Fibroblast of skin of scalp (primary cell): ENCODE measurements around the gene AGAP2. TPM values are rescaled to one million over a fixed set of nuclear protein-coding genes. Genes with fewer than 3 reads are reported as not detected.
"Not testable (repeated sequence)": the region's sequence is repeated elsewhere in the genome, so short reads cannot be mapped to it uniquely, and the experiment has no call there.

Experiments
- DNase-seq: peaks from one replicate; pipeline ENCODE4 v3.0.0-alpha.2; 2013
- polyA plus RNA-seq, 2 experiments: library from polyadenylated mRNA; unstranded; fragments of 120-200 nt; gene quantifications; one replicate each; pipeline ENCODE4 v1.2.1, GENCODE V29; 2013; ENCODE audit not compliant: insufficient read length in 2 of 2

AGAP2 gene
- 0.45 TPM for polyA plus RNA-seq (2013, experiment 1 of 2; ENCODE audit: insufficient read length)
- 1.2 TPM for polyA plus RNA-seq (2013, experiment 2 of 2; ENCODE audit: insufficient read length)

DNA sequence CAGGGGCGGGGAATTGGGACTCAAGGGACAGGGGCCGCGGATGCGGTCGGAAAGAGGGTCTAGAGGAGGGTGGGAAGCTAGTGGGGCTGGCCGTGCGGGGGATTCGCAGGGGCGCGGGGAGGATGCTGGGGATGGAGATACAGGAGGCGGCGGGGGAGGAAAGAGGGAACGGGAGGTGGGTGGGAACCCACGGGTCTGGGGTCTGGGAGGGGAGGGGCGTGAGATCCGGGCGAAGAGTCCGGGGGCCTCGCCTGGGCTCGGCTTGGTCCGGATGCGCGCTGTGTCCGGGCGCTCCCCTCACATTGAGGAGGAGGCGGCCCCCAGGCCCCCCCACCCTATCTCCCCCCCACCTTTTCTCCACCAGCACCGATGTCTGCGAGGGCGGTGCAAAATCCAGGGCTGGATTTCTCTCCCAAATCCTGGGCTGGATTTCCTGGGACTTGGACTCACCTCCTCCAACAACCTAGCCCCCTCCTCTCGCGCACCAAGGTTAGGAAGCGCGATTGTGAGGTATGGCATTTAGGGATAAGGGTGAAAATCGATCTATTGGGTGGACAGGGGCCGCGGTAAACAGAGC lies at the start of gene AGAP2:
AGAP2 (minus strand) TSS at position 82 of the 577 bp plus-strand sequence. CDS start 496 bp downstream, outside the sequence.
- DNase-seq = no peak

DNA sequence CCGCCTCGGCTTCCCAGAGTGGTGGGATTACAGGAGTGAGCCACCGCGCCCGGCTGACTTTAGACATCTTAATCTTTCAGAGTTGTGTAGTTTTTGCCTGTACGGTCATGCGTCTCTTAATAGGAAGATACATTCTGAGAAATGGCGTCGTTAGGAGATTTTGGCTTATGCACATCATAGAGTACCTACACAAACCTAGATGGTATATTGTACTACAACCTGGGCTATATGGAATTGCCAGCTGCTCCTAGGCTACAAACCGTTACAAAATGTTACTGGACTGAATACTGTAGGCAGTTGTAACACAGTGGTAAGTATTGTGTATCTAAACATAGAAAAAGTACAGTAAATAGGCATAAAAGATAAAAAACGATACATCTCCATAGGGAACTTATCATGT lies 45.3 kb upstream of the AGAP2 start:
- no peak for DNase-seq

DNA sequence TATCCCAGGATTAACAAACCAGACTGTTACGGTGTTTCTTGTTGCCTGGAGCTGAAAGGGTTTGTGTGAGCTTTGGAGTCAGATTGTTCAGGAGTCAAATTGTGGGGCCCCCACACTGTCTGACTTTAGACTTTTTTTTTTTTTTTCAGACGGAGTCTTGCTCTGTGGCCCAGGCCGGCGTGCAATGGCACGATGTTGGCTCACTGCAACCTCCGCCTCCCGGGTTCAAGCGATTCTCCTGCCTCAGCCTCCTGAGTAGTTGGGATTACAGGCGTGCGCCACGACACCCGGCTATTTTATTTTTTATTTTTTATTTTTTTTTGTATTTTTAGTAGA lies 44.9 kb upstream of the AGAP2 start:
- no peak for DNase-seq

DNA sequence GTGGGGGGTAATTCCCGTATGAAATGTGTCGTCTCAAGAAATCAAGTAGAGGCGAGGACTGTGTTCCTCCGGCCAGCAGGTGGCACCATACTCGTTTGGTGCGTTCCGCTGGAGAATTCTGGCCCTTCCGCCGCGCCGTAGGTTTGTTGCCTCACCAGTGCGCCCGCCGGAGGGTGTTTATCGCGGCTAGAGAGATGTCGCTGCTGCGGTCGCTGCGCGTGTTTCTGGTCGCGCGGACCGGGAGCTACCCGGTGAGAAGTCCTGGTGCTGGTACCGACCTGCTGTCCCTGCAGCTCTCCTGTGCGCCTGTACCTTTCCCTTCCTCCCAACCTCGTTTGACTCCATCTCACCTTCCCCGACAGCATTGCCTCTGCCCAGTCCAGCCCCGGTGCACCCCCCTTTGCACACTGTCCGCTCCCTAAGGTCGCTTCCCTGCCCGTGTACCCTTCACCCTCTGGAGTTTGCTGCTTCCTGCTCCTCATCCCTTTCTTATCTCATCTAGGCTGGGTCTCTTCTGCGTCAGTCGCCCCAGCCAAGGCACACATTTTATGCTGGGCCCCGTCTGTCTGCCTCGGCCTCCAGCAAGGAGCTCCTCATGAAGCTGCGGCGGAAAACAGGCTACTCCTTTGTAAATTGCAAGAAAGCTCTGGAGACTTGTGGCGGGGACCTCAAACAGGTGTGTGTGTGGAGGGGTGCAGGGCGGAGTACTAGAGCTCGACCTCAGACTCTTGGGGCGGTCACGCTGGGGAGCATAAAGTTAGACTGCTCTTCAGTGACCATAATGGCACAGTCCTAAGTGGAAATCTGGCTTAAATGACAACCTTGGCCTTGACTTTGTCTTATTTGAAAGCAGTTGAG lies 44.3 kb upstream of the AGAP2 start, which contains the start of gene TSFM:
TSFM (plus strand) TSS at position 180 of the 858 bp plus-strand sequence; CDS start at position 195, 15 bp downstream.
- DNase-seq = peak; percentile 94

DNA sequence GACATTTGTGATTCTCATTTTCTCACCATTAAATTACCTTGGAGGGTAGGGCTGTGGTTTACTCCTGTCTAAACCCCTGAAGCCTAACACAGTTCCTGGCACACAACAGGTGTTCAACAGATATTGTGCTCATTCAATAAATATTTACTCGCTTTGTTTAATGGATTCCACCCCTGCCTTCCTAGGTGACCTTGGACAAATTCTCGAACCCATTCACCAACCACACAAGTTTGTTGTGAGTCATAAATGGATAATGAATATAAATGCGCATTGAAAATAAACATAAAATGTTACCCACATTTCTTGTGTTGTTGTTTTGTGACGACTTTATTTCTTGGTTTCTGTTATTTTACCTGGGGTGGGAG lies 43.7 kb upstream of the AGAP2 start:
- no peak for DNase-seq

DNA sequence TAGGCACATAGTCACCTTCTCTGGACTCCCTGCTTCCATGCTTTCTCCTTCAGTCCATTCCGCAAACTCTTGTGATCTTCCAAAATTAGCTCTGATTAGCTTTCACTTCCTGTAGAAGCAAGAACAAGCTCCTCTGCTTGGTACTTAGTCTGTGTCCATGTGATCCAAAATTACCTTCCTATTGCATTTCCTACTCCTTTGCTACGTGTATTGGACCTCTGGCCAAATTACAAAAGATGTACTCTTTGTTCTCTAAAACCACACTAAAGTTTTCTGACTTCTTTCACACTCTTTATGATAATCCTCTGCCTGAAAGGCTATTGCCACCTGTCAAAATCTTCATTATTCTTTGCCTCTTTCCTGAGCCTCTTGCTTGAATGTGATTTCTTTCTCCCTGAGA lies 43.3 kb upstream of the AGAP2 start:
- no peak for DNase-seq

DNA sequence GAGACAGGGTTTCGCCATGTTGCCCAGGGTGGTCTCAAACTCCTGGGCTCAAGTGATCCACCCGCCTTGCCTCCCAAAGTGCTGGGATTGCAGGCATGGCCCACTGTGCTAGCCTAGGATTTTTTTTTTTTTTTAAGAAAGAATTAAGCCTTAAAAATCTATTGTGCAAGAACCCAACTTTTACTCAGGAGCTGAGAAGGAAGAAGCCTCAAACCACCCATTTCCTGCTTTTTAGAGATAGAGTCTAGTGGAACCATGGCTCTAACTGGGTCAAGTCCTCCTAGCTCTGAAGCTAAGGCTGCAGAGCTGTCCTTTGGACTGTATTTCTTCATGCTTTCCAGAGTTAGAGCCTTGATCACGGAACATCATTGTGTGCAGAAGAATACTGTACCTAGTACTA lies 42.7 kb upstream of the AGAP2 start:
- DNase-seq = no peak

DNA sequence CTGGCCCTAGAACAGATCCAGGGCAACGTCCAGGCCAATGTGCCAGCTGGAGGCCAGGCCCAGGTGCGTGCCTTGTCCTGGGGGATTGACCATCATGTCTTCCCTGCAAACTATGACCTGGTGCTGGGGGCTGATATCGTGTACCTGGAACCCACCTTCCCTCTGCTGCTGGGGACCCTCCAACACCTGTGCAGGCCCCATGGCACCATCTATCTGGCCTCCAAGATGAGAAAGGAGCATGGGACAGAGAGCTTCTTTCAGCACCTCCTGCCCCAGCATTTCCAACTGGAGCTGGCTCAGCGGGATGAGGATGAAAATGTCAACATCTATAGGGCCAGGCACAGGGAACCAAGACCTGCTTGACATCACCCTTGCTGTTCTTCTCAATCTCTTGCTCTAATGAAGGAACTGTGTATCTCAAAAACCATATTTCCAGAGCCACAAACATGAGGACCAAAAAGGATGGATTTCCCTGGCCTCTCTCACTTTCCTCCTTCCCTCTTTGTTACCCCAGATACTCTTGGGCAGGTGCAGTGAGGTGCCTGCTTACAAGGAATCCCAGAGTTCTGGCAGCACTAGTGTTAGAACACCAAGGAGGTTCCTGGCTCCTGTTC lies 41.8 kb upstream of the AGAP2 start:
- no peak for DNase-seq

DNA sequence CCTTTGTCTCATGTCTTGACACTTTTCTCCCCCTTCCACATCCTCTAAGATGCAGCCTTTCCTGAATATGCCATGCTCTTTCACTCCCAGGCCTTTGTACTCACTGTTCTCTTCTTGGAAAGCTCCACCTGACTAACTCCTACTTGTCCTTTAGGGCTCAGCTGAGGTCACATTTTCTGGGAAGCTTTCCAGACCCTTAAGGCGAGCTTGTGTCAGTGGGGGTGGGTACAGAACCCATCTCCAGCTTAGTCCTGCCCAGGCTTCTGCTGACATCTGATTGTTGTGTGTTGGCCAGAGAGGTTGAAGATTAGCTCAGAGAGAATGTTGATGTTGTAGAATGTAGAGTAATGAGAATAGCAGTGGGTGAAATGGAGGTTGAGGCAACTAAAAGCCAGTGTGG lies 41.2 kb upstream of the AGAP2 start:
- no peak for DNase-seq

DNA sequence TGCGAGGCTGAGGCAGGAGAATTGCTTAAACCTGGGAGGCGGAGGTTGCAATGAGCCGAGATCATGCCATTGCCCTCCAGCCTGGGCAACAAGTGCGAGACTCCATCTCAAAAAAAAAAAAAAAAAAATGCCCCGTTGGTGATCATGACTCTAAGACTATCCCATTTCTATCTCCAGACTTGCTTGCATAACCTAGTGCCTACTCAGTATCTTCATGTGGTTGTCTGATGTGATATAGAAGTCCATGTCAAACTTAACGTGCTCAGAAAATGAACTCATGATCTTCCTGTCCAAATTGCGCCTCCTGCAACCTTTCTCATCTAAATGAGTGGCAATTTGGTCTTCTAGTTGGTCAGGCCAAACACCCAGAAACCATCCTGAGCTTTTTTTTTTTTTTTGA lies 39.4 kb upstream of the AGAP2 start:
- DNase-seq = no peak

DNA sequence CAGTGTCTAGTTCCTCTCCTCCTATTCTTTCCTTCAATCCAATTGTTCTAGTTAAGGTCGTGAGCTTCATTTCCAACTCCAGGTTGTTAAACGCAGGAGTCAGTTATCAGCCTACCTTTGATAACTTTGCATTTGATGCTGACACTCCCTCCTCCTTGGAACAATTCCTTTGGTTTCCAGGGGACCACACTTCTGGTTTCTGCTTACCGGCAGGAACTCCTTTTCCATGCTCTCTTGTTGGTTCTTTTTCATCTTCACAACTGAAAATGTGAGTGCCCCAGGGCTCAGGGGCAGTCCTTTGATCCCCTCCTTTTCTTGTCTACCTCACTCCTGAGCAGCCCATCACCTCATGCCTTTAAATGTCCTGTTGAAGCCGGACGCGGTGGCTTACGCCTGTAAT lies 38.8 kb upstream of the AGAP2 start:
- no peak for DNase-seq

DNA sequence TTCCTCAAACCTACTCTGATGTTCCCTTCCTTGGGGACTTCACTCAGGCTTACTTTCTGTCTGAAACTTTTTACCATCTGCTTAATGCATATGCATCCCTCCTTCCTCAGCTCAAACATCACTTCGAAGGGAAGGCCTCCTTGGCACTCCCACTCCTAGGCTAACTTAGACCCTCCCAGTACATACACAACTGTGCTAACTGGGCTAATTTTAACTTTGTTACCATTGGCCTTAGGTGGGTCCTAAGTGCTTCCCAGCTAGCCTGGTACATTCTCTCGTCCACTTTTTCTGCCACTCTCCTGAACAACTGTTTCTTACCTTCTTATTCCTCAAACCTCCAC lies 37.7 kb upstream of the AGAP2 start:
- DNase-seq = no peak

DNA sequence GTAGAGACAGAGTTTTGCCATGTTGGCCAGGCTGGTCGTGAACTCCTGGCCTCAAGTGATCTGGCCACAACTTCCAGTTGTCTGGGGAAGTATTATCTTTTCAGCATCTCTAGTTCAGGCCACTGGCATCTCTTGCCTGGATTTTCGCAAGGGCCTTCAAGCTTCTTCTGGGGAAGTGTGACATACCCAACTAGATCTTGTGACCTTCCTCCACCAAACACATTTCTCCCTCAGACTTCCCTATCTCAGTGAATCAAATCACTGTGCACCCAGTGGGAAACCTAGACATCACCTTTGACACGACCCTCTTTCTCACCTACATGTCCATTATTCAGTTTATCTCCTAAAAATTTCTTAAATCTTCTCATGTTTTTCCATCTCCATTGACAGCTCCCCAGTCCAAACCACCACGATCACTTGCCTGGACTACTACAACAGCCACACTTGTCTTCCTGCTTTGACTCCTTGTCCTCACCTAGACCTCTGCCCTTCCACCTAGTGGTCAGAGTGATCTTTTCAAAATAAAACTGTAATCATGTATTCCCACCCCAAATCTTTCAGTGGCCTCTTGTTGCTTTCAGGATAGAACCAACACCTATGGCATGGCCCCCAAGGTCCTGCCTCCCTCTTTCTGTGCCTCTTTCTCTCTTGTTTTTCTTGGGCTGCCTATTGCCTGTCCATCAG lies 37.2 kb upstream of the AGAP2 start:
- no peak for DNase-seq

DNA sequence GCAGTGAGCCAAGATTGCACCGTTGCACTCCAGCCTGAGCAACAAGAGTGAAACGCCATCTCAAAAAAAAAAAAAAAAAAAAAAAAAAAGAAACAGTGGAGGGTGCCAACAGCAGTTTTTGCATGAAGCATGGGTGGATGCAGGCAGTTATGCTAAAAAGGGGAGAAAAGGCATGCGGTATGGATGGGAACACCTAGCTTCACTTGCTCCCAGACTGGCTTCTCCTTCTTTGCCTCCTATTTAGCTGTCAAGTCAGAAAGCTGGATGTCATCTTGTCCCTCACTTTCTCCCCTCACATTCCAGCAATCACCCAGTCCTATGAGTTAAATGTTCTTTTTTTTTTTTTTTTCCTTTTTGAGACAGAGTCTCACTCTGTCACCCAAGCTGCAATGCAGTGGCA lies 36.5 kb upstream of the AGAP2 start:
- no peak for DNase-seq

DNA sequence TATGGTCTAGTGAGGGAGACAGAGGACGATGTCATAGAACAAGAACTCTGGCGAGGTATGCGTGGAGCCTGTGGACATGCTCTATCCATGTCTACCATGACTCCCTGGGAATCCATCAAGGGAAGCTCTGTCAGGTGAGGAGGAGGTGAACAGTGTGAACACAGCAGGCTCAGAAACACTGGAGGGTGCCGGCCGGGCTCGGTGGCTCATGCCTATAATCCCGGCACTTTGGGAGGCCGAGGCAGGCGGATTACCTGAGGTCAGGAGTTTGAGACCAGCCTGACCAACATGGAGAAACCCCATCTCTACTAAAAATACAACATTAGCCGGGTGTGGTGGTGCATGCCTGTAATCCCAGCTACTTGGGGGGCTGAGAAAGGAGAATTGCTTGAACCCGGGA lies 36.1 kb upstream of the AGAP2 start:
- not testable (repeated sequence) for DNase-seq

DNA sequence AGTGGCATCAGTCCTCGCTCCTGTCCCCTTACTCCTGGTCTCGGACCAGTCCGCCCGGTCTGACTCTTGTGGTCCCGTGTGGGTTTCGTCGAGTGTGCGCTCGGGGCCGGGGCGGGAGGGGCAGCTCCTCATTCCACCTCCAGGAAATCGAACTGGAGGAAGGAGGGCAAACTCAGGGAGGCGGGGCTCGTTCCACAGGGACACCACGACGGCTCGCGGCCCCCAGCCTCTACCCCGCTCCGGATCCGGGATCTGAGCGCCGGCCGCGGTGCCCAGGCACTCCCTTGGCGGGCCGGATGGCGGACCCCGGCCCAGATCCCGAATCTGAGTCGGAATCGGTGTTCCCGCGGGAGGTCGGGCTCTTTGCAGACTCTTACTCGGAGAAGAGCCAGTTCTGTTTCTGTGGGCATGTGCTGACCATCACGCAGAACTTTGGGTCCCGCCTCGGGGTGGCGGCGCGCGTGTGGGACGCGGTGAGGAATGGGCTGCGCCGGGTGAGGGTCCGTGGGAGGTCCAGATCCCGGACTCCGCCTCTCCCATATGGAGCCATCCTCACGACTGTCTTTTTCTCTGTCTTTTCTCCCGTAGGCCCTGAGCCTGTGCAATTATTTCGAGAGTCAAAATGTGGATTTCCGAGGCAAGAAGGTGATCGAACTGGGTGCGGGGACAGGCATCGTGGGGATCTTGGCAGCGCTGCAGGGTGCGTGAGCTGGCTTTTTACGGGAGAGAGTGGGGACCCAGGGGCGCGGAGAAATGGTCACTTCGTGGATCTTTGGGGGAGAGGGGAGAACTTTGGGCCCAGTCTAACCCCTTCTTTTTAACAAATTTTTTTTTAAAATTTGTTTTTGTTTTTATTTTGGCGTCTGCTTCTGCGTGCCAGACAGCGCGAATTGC lies 34.1 kb upstream of the AGAP2 start, which contains the start of gene EEF1AKMT3:
EEF1AKMT3 (plus strand) TSS at position 186 of the 894 bp plus-strand sequence; CDS start at position 297, 111 bp downstream.
- DNase-seq = peak; percentile 60

DNA sequence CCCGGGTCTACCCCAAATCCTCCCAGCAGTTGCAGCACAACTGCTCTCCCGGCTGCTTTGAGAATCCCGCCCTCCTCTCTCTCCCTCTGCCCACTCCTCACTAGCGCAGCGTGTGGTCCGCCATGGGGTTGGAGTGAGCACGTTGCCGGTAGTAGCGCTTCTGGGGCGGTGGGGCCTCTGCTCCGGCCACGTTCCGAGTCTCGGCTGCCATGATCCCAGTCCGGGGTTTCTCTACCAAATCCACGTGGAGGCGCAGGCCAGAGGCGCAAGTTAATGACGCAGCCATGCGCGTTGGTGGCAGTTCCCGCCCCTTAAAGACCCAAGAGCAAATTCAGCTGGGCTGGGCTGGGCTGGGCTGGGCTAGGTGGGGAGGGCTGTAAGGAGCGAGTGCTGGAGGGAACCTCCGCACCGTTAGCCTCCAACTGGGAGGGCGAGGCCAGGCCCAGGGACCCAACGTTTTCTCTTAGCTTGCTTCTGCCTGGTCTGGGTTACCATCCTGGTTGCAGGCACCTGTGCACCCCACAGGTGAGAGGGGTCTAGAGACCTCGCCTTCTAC lies 33.4 kb upstream of the AGAP2 start, which contains the start of gene METTL1:
METTL1 (minus strand) TSS at position 233 of the 556 bp plus-strand sequence; CDS start at position 211, 22 bp downstream.
- DNase-seq = peak; percentile 98

DNA sequence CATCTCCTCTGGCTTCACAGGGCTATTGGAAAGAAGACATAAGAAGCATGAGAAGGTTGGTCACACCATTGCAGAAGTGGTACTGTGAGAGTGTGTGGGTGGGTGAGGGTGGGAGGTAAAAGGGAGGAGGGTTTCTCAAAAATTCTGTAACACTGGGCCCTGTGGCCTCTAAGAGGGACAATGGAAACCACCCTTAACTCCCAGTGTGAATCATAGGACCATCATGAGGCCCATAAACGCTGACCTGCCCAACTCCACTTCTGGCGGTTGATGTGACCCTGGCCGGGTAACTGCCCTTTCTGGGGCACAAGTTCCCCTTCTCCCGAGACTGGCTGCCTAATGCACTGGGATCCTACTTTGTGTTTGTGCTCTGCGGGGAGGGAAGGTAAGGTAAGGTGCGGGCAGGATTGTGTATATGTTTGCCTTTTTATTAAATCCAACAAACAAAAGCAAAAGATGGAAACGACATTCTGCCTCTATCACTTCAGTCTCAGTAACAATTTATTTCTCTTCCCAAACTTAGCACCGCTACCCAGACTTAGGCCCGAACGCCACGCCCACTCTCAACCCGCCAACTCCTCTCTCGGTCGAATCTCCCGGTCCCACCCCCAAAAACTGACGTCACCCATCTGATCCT lies 32.8 kb upstream of the AGAP2 start:
- peak; percentile 93 for DNase-seq

DNA sequence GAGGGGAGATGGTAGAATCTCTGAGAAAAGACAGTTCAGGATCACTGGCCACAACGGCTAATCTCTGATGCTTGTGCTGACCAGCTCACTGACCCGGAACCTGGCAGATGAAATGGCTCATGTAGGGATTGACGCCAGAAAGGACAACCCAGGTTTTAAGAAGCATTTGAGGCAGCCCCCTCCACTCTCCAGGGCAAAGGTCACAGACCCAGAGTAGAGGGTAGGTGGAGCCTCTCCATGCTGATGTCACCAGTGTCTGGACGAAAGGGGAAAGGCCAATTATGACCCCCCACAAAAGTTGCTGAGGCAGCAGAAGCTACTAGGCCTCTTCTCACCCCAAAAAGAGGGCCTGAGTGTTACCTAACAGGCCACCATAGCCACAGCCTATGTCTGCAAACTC lies 32.2 kb upstream of the AGAP2 start:
- DNase-seq = no peak

DNA sequence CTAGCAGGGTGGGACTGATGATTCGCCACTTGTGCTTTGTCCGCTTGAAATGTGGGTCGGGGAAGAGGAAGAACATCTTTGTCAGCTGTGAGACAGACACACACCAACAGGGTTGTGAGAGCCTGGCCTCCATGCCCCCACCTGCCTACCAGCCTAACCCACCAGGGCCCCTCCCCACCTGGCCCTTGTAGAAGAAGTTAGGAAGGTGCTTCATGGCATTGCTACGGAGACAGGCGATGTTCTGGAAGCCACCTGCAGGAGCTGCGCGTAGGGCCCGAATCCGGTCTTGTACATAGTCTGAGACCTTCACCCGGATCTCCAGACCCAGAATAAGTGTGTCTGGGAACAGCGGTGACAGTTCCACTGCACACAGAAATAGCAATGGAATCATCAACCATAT lies 31.1 kb upstream of the AGAP2 start:
- no peak for DNase-seq

DNA sequence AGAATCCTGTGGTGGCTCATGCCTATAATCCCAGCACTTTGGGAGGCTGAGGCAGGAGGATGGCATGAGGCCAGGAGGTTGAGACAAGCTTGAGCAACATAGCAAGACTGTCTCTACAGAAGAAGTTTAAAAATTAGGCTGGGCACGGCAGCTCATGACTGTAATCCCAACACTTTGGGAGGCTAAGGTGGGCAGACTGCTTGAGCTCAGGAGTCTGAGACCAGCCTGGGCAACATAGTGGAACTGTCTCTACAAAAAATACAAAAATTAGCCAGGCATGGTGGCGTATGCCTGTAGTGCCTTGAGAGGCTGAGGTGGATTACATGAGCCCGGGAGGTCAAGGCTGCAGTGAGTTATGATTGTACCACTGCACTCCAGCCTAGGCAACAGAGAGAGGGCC lies 29.3 kb upstream of the AGAP2 start:
- DNase-seq = no peak
